ENCODE measurements around the gene MMS19.
"Not testable (repeated sequence)": the region's sequence is repeated elsewhere in the genome, so short reads cannot be mapped to it uniquely, and the experiment has no call there.

The MMS19 gene

GRCh38 chr10:97498076-97498840, at the start of gene MMS19:
Gene MMS19 (minus strand): TSS chr10:97498422. CDS start chr10:97498384, 38 bp downstream.
- DNase-seq (ENCODE audit: low read depth in 1 of 2, low spot score in 1 of 2): peak; percentile 99

- DNase-seq (ENCODE audit: low read depth in 1 of 2, low spot score in 1 of 2): no peak
Observed at GRCh38 chr10:97547962-97548361, 49.7 kb upstream of the MMS19 start.

GRCh38 chr10:97547271-97547600, 49.0 kb upstream of the MMS19 start:
- DNase-seq (ENCODE audit: low read depth in 1 of 2, low spot score in 1 of 2): no peak

GRCh38 chr10:97546456-97547270, 48.4 kb upstream of the MMS19 start:
- no peak for DNase-seq (ENCODE audit: low read depth in 1 of 2, low spot score in 1 of 2)

DNA sequence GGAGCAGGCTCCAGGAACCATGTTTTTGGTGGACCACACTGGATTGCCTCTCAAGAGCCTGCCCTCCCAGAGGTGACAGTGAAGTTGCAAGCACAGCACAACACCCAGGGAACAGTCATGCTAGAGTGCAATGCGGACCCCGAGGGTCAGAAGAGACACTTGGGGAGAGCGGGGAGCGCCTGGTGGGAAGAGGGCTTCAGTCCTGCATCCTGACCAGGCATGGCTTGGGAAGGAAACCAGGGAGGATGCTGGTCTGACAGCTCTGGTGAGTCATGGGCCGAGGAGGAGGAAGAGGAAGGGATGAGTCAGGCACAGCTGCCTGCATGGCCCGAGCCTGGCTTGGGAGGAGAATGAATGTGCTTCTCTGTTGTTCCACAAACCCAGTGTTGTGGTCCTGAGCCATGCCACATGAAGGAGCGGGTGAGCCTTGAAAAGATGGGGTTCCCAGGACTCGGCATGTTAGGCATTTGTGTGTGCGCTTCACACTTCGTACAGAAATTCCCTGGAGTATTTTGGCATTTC, 44.9 kb upstream of the MMS19 start:
- peak in 1 of 2 donors; percentile 13 for DNase-seq (ENCODE audit: low read depth in 1 of 2, low spot score in 1 of 2)

- DNase-seq (ENCODE audit: low read depth in 1 of 2, low spot score in 1 of 2): no peak
Observed at GRCh38 chr10:97542169-97543024, 44.2 kb upstream of the MMS19 start.

- DNase-seq (ENCODE audit: low read depth in 1 of 2, low spot score in 1 of 2): no peak
Observed at GRCh38 chr10:97540669-97541500, 42.7 kb upstream of the MMS19 start.

DNA sequence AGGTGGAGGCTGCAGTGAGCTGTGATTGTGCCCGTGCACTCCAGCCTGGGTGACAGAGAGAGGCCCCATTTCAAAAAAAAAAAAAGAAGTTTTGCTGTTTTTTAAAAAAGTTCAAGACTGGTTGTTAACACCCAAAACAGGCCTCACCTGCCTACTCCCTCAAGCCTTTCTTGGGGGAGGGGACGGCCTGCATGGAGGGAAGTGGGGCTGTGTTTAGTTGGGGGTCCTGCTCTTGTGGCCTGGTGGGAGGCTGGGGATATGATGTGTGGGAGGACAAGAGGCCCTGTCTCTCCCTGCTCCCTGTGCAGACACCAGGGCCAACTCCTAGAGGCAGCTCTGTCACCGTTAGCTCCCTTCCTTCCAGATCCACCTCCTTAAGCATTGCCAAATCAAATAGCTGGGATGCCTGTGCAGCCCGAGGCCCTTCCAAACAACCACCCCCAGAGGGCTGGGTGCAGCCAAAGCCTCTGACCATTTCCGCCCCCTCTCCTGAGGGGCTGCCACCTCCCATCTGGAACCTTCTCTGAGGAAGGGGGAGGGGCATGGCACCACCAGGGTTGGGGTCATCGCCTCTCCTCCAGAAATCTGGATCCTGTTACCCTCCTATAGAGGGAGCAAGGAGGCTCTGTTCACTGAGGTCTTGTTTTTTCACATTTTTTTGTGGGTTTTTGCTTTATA, 41.4 kb upstream of the MMS19 start:
- no peak for DNase-seq (ENCODE audit: low read depth in 1 of 2, low spot score in 1 of 2)

- DNase-seq (ENCODE audit: low read depth in 1 of 2, low spot score in 1 of 2): no peak
Observed at GRCh38 chr10:97538839-97539238, 40.6 kb upstream of the MMS19 start.

DNA sequence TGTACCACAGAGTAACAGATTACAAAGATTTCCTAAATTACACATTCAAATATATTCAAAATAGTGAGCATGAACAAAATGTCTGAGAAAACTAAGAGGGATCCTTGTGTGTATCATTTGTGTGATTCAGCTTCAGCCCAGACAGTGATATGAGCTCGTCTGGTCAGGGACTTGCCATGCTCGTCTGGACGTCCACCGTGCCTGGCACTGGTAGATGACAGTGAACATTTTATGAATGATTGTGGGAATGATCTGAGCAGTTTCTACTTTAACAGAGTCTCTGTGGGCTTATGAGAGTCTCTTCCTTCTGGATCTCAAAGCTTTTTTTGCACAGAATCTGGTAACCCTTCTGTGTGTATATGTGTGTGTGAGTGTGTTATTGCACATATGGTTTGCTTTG, 40.2 kb upstream of the MMS19 start:
- no peak for DNase-seq (ENCODE audit: low read depth in 1 of 2, low spot score in 1 of 2)

- no peak for DNase-seq (ENCODE audit: low read depth in 1 of 2, low spot score in 1 of 2)
Observed at GRCh38 chr10:97537186-97537869, 39.1 kb upstream of the MMS19 start.

DNA sequence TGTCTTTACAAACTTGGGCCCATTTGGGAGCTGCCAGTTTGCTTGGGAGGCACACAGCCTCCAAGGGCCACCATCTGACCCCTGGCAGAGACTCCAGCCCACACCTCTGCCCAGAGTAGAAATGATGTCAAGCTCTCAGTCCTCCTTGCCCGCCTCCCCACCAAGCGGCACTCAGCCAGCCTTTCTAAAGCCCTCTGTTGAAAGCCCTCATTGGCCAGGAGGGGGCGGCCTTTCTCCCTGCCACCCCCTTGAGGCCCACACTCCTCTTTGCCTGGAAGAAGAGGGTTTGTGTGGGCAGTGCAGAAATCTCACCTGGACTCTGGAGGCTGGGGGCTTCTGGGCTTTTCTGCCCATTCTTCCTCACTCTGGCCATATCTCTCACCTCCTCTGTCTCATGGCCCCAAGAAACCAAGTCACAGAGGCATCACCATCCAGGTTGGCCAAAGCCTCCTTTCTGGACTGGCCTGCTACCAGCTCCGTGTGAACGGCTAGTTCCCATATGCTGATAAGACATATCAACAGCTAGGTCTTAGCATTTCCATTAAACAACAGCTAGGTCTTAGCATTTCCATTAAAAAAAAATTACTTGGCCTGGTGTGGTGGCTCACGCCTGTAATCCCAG, 36.6 kb upstream of the MMS19 start:
- DNase-seq (ENCODE audit: low read depth in 1 of 2, low spot score in 1 of 2): peak in 1 of 2 donors; percentile 9

DNA sequence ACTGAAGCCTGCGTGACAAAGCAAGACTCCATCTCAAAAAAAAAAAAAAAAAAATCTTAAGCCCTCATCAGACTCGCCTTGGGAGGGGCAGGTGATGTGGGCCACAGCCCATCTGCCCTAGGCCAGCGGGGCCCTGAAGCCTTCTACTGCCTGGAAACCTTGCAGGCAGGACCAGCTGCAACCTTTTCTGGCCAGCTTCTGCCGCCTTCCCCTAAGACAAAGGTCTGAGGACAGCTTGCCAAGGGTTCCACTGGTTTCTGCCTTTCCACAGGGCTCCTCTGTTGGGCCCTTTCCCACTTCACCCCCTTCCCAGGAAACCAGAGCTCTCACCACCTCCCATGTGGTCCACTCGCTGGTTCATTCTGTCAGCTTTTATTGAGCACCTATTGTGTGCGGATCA, 35.7 kb upstream of the MMS19 start:
- DNase-seq (ENCODE audit: low read depth in 1 of 2, low spot score in 1 of 2): no peak

DNA sequence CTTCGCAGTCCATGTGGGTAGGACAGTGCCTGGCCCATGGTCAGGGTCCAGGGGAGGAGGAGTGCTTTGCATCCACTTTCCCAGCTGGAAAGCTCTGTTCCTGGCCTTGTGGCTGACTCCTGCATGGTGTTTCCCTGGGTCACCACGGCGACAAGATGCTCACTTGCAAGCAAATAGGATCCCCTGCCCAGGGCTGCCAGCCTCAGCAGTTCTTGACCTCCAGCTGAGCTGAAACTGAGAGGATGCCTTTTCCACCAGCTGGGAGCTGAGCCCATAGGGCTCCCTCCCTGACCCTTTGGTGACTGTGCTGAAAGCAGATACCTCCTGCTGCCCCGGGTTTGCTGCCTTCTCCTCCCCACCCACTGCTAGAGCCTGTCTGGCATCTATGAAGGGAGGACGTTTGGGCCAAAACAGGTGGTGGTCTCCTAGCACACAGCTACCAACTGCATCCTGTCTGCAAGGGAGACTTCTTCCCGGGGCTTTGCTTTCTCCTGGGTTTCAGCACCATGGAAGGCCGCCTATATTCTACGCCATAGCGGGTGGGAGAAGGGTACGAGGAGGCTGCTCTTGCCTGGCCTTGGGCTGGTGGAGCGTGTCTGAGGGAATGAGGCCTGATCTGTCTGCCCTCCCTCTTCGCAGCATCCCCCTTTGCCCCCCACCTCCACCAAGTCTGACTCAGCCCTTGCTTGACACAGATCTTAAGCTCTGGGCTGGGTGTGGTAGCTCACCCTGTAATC, 34.9 kb upstream of the MMS19 start:
- DNase-seq (ENCODE audit: low read depth in 1 of 2, low spot score in 1 of 2): no peak

DNA sequence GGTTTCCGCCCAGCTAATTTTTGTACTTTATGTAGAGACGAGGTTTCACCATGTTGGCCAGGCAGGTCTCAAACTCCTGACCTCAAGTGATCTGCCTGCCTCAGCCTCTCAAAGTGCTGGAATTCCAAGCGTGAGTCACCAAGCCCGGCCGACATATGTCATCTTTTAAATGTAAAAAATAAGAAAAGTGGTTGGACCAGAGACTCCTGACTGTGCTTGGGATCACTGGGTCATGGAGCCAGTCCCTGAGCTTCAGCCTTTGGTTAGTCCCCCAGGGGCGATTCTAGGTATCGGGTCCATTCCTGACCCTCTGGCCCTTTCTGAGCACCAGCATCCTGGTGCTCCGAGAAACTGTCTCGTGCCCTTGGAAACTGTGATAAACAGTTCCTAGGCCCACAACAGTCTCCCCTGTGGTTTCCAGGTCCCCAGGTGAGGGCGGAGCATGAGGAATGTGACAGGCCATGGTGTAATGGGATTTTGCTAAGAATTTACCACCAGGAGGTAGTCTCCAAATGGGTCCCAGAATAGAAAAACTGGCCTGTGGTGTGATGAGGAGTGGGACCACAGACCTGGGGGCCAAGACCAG, 33.3 kb upstream of the MMS19 start:
- no peak for DNase-seq (ENCODE audit: low read depth in 1 of 2, low spot score in 1 of 2)

GRCh38 chr10:97529685-97530465, 31.7 kb upstream of the MMS19 start:
- DNase-seq (ENCODE audit: low read depth in 1 of 2, low spot score in 1 of 2): no peak

GRCh38 chr10:97528876-97529275, 30.7 kb upstream of the MMS19 start:
- not testable (repeated sequence) for DNase-seq (ENCODE audit: low read depth in 1 of 2, low spot score in 1 of 2)
